ENCODE measurements around the gene ADCY2.

Gene ADCY2

GRCh38 chr5:7676455-7676854 lies 280.5 kb downstream of the ADCY2 start:
- Histone ChIP-seq H3K36me3 (replicated peaks; ENCODE audit: low read depth, low read length) (no peaks in the 10 kb centered on the region), H3K4me1 (ENCODE audit: low read length) (no peaks in the 10 kb centered on the region), H3K9ac (ENCODE audit: low read length) (no peak overlapping the region), H3K4me3 (ENCODE audit: low read length) (no peak overlapping the region), H4K20me1 (ENCODE audit: insufficient read depth, low read length) (no peaks in the 10 kb centered on the region), H3K4me2 (ENCODE audit: low read length) (no peak overlapping the region), H3K27ac (ENCODE audit: low read length) (no peak overlapping the region), H3K9me3 (ENCODE audit: insufficient read depth, low read length) (no peaks in the 10 kb centered on the region), H2AFZ (ENCODE audit: low read depth, low read length) (no peak overlapping the region), H3K79me2 (ENCODE audit: low read length) (no peaks in the 10 kb centered on the region), H3K27me3 (ENCODE audit: low read depth, low read length) (no peaks in the 10 kb centered on the region)
- TF ChIP-seq EZH2phosphoT487 (IDR thresholded peaks at IDR 0.05; ENCODE audit: low read depth) (no peak), CTCF (IDR thresholded peaks at IDR 0.05; ENCODE audit: low read depth, low read length) (no peak)

GRCh38 chr5:7678030-7678429 lies 282.1 kb downstream of the ADCY2 start:
- Histone ChIP-seq H3K4me3 (ENCODE audit: low read length) (no peak overlapping the region), H4K20me1 (ENCODE audit: insufficient read depth, low read length) (no peaks in the 10 kb centered on the region), H3K27me3 (ENCODE audit: low read depth, low read length) (no peaks in the 10 kb centered on the region), H3K79me2 (ENCODE audit: low read length) (no peaks in the 10 kb centered on the region), H3K9ac (ENCODE audit: low read length) (no peak overlapping the region), H3K9me3 (ENCODE audit: insufficient read depth, low read length) (no peaks in the 10 kb centered on the region), H3K4me2 (ENCODE audit: low read length) (no peak overlapping the region), H3K36me3 (replicated peaks; ENCODE audit: low read depth, low read length) (no peaks in the 10 kb centered on the region), H3K27ac (ENCODE audit: low read length) (no peak overlapping the region), H3K4me1 (ENCODE audit: low read length) (no peaks in the 10 kb centered on the region), H2AFZ (ENCODE audit: low read depth, low read length) (no peak overlapping the region)
- no peak for TF ChIP-seq EZH2phosphoT487 (IDR thresholded peaks at IDR 0.05; ENCODE audit: low read depth)
- TF ChIP-seq CTCF (IDR thresholded peaks at IDR 0.05; ENCODE audit: low read depth, low read length) = no peak

- H3K4me2 ChIP-seq (ENCODE audit: low read length) = no peak overlapping the region
- H3K9me3 ChIP-seq (ENCODE audit: insufficient read depth, low read length) = no peaks in the 10 kb centered on the region
- H4K20me1 ChIP-seq (ENCODE audit: insufficient read depth, low read length) = no peaks in the 10 kb centered on the region
- no peaks in the 10 kb centered on the region for H3K79me2 ChIP-seq (ENCODE audit: low read length)
- no peak overlapping the region for H3K27ac ChIP-seq (ENCODE audit: low read length)
- no peak overlapping the region for H2AFZ ChIP-seq (ENCODE audit: low read depth, low read length)
- TF ChIP-seq CTCF (IDR thresholded peaks at IDR 0.05; ENCODE audit: low read depth, low read length) (no peak), EZH2phosphoT487 (IDR thresholded peaks at IDR 0.05; ENCODE audit: low read depth) (no peak)
- no peak overlapping the region for H3K9ac ChIP-seq (ENCODE audit: low read length)
- no peak overlapping the region for H3K4me3 ChIP-seq (ENCODE audit: low read length)
- no peaks in the 10 kb centered on the region for H3K36me3 ChIP-seq (replicated peaks; ENCODE audit: low read depth, low read length)
- no peaks in the 10 kb centered on the region for H3K27me3 ChIP-seq (ENCODE audit: low read depth, low read length)
- no peaks in the 10 kb centered on the region for H3K4me1 ChIP-seq (ENCODE audit: low read length)
Observed at GRCh38 chr5:7679663-7680062, 283.7 kb downstream of the ADCY2 start.

GRCh38 chr5:7680260-7680659 lies 284.3 kb downstream of the ADCY2 start:
- Histone ChIP-seq H3K4me2 (ENCODE audit: low read length) (no peak overlapping the region), H3K4me1 (ENCODE audit: low read length) (no peaks in the 10 kb centered on the region), H3K4me3 (ENCODE audit: low read length) (no peak overlapping the region), H3K27ac (ENCODE audit: low read length) (no peak overlapping the region), H2AFZ (ENCODE audit: low read depth, low read length) (no peak overlapping the region), H3K79me2 (ENCODE audit: low read length) (no peaks in the 10 kb centered on the region), H4K20me1 (ENCODE audit: insufficient read depth, low read length) (no peaks in the 10 kb centered on the region), H3K9me3 (ENCODE audit: insufficient read depth, low read length) (no peaks in the 10 kb centered on the region), H3K9ac (ENCODE audit: low read length) (no peak overlapping the region), H3K27me3 (ENCODE audit: low read depth, low read length) (no peaks in the 10 kb centered on the region), H3K36me3 (replicated peaks; ENCODE audit: low read depth, low read length) (no peaks in the 10 kb centered on the region)
- no peak for TF ChIP-seq CTCF (IDR thresholded peaks at IDR 0.05; ENCODE audit: low read depth, low read length)
- TF ChIP-seq EZH2phosphoT487 (IDR thresholded peaks at IDR 0.05; ENCODE audit: low read depth) = no peak

All from OCI-LY3 (cell line).